Skeletal muscle tissue (tissue), 4 donors: ENCODE measurements around the gene PNPLA2. TPM values are rescaled to one million over a fixed set of nuclear protein-coding genes. Genes with fewer than 3 reads are reported as not detected.

Experiments used
- H3K27ac ChIP-seq: one replicate; pipeline ENCODE4 v1.7.0; 2013; ENCODE audit warnings: mild to moderate bottlenecking, low read depth, low read length, inconsistent platforms
- H3K27me3 ChIP-seq, 3 donors: one replicate each; pipeline ENCODE4 v1.7.0; 2013; ENCODE audit warnings: low read length in 3 of 3; ENCODE audit not compliant: control insufficient read depth in 3 of 3, insufficient read depth in 3 of 3
- H3K36me3 ChIP-seq, 3 donors: one replicate each; pipeline ENCODE4 v1.7.0; 2013; ENCODE audit warnings: low read length in 3 of 3; ENCODE audit not compliant: control insufficient read depth in 3 of 3, insufficient read depth in 3 of 3
- H3K4me1 ChIP-seq, 3 donors: one replicate each; pipeline ENCODE4 v1.7.0; 2013; ENCODE audit warnings: low read length in 3 of 3, mild to moderate bottlenecking in 3 of 3; ENCODE audit not compliant: control insufficient read depth in 3 of 3, insufficient read depth in 3 of 3
- H3K4me3 ChIP-seq, 3 donors: one replicate each; pipeline ENCODE4 v1.7.0; 2013; ENCODE audit warnings: low read length in 3 of 3
- H3K9ac ChIP-seq, 3 donors: one replicate each; pipeline ENCODE4 v1.7.0; 2013; ENCODE audit warnings: low read length in 3 of 3, mild to moderate bottlenecking in 3 of 3, moderate library complexity in 2 of 3, low read depth in 1 of 3
- H3K9me3 ChIP-seq, 3 donors: one replicate each; pipeline ENCODE4 v1.7.0; 2013; ENCODE audit warnings: low read length in 3 of 3; ENCODE audit not compliant: control insufficient read depth in 3 of 3
- total RNA-seq: library from RNA; depleted of rRNA; stranded (reverse); fragments of >200 nt; gene quantifications from one replicate; pipeline ENCODE4 v1.2.3, GENCODE V29; 2014
- donor health status: Osteomylitis.

The PNPLA2 gene
- total RNA-seq, 1 donor from 2014 or later: 13.6 TPM

DNA sequence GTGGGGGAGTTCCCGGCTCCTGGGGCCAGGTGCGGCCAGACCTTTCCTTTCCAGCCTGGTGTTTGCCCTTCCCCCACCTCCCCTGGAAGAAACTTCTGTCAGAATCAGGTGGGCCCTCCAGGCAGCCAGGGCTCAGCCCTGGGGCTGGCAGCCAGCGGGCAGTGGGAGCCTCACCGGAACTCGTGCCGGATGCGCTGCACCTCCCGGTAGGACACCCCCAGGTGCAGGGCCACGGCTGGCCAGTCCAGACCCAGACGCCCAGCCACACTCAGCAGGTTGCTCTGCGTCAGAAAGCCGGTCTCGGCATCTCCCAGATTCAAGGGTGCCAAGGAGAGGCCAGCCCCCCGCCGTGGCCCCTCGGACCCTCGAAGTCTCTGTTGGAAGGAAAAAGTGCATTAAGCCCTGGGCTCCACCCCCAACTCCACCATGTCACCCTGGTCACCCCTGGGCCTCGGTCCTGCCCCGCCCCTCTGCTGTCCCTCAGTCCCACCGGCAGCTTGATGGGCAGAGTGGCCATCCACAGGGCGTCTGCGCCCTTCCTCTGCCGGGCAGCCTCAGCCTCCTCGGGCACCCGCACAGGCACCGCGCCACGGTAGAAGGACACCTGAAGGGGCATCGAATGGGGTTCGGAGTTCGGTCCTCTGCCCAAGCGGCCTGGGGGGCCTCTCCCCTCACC lies 18.9 kb upstream of the PNPLA2 start:
- Histone ChIP-seq H3K4me3 (no peak overlapping the region), H3K9ac (no peak overlapping the region), H3K27me3 (peaks cover 3 to 15% (median 4%) of the 10 kb centered on the region in 3 donors), H3K9me3 (no peaks in the 10 kb centered on the region), H3K4me1 (peaks cover 34 to 49% (median 42%) of the 10 kb centered on the region in 3 donors), H3K27ac (no peak overlapping the region), H3K36me3 (peaks cover 9 to 38% (median 17%) of the 10 kb centered on the region in 3 donors)

- Histone ChIP-seq H3K27me3 (peaks cover 0 to 14% (median 4%) of the 10 kb centered on the region in 3 donors), H3K4me3 (no peak overlapping the region), H3K9ac (no peak overlapping the region), H3K27ac (no peak overlapping the region), H3K36me3 (peaks cover 9 to 38% (median 17%) of the 10 kb centered on the region in 3 donors), H3K9me3 (no peaks in the 10 kb centered on the region), H3K4me1 (peaks cover 33 to 45% (median 39%) of the 10 kb centered on the region in 3 donors)
Observed at GRCh38 chr11:800473-800872, 18.2 kb upstream of the PNPLA2 start.

- H3K9ac ChIP-seq: no peak overlapping the region
- H3K27me3 ChIP-seq: peaks cover 0 to 10% (median 0%) of the 10 kb centered on the region in 3 donors
- H3K36me3 ChIP-seq: peaks cover 9 to 38% (median 17%) of the 10 kb centered on the region in 3 donors
- H3K4me1 ChIP-seq: peaks cover 30 to 40% (median 35%) of the 10 kb centered on the region in 3 donors
- H3K27ac ChIP-seq: no peak overlapping the region
- H3K9me3 ChIP-seq: no peaks in the 10 kb centered on the region
- H3K4me3 ChIP-seq: no peak overlapping the region
Observed at GRCh38 chr11:801097-801780, 17.5 kb upstream of the PNPLA2 start.

DNA sequence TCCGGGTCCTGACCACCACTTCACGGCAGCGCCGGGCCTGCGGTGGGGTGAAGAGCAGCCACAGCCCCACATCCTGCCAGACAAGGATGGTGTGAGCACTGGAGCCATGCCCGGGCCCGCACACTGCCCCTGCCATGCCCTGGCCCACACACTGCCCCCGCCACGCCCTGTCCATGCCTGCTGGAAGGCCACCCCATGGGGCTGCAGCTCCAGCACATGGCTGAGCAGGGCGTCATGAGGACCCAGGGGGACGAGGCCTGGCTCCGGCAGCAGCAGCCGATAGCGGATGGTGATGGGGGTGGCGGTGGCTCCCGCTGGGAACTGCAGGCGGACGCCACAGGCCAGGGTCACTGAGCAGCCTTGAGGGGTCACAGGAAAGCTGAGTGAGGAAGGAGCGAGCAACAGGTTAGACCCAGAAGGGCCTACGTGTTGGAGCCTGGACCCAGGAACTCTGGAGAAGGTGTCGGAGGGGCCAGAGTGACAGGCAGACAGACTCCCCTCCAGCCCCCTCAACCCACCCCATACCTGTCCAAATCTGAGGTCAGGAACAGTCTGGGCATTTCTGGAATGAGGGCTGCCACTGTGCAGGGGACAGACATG lies 16.6 kb upstream of the PNPLA2 start:
- Histone ChIP-seq H3K27me3 (peaks cover 0 to 2% (median 0%) of the 10 kb centered on the region in 3 donors), H3K4me3 (no peak overlapping the region), H3K36me3 (peaks cover 9 to 38% (median 17%) of the 10 kb centered on the region in 3 donors), H3K4me1 (peaks cover 22 to 32% (median 26%) of the 10 kb centered on the region in 3 donors), H3K9me3 (no peaks in the 10 kb centered on the region), H3K27ac (no peak overlapping the region), H3K9ac (no peak overlapping the region)

- H3K9me3 ChIP-seq: no peaks in the 10 kb centered on the region
- H3K4me3 ChIP-seq: no peak overlapping the region
- H3K4me1 ChIP-seq: peaks cover 16 to 24% (median 19%) of the 10 kb centered on the region in 3 donors
- H3K9ac ChIP-seq: no peak overlapping the region
- H3K36me3 ChIP-seq: peaks cover 9 to 38% (median 17%) of the 10 kb centered on the region in 3 donors
- no peaks in the 10 kb centered on the region for H3K27me3 ChIP-seq
- no peak overlapping the region for H3K27ac ChIP-seq
Observed at GRCh38 chr11:802693-803466, 15.8 kb upstream of the PNPLA2 start.

- Histone ChIP-seq H3K4me3 (no peak overlapping the region), H3K27ac (no peak overlapping the region), H3K27me3 (no peaks in the 10 kb centered on the region), H3K9me3 (no peaks in the 10 kb centered on the region), H3K4me1 (peaks cover 17 to 24% (median 19%) of the 10 kb centered on the region in 3 donors), H3K36me3 (peaks cover 9 to 38% (median 17%) of the 10 kb centered on the region in 3 donors), H3K9ac (no peak overlapping the region)
Observed at GRCh38 chr11:803467-803742, 15.3 kb upstream of the PNPLA2 start.

- Histone ChIP-seq H3K9me3 (no peaks in the 10 kb centered on the region), H3K9ac (peak overlapping the region; percentile 69 to 79 (median 72)), H3K36me3 (peaks cover 9 to 38% (median 17%) of the 10 kb centered on the region in 3 donors), H3K27ac (no peak overlapping the region), H3K27me3 (no peaks in the 10 kb centered on the region), H3K4me1 (peaks cover 22 to 28% (median 24%) of the 10 kb centered on the region in 3 donors), H3K4me3 (peak overlapping the region; percentile 68 to 74 (median 73))
Observed at GRCh38 chr11:803770-804598, 14.7 kb upstream of the PNPLA2 start.

DNA sequence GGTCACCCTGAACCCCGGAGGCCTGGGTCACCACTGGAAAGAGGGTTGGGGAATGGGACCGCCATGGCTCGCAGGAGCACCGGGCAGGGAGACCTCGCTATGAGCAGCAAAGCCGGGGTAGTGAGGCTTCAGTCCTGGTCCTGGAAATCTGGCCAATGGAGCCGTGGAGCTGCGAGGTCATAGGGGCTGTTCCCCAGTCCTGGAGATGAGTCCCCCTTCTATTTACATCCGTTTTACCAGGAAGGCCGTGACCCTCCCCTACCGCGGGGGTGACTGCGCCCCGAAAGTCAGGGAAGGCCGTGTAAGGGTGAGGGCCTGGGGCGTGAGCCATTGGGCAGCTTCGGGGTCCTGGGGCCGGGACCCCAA lies 14.1 kb upstream of the PNPLA2 start:
- no peaks in the 10 kb centered on the region for H3K27me3 ChIP-seq
- peaks cover 22 to 34% (median 24%) of the 10 kb centered on the region in 3 donors for H3K4me1 ChIP-seq
- H3K4me3 ChIP-seq: peak overlapping the region; percentile 68 to 74 (median 73)
- H3K9me3 ChIP-seq: no peaks in the 10 kb centered on the region
- H3K36me3 ChIP-seq: peaks cover 9 to 32% (median 17%) of the 10 kb centered on the region in 3 donors
- H3K9ac ChIP-seq: peak overlapping the region; percentile 69 to 79 (median 72)
- no peak overlapping the region for H3K27ac ChIP-seq
